LoVo (cell line): Measurements from ENCODE around the gene TULP3.
A peak's percentile ranks its signal among the peaks of the same experiment; 100 is the strongest.

Experiments
- DNase-seq: peaks from one replicate; pipeline ENCODE4 v3.0.0-alpha.2; 2016; ENCODE audit warnings: low spot score

The TULP3 gene

GRCh38 chr12:2877047-2877952 lies 13.4 kb upstream of the TULP3 start, which contains the start of the genes FOXM1 and RHNO1:
TSS of gene FOXM1 (minus strand) at chr12:2877174. CDS start at chr12:2874478, 2,696 bp downstream.
TSS of gene RHNO1 (plus strand) at chr12:2877223. CDS start at chr12:2885367, 8,144 bp downstream.
- DNase-seq = peak; percentile 93

DNA sequence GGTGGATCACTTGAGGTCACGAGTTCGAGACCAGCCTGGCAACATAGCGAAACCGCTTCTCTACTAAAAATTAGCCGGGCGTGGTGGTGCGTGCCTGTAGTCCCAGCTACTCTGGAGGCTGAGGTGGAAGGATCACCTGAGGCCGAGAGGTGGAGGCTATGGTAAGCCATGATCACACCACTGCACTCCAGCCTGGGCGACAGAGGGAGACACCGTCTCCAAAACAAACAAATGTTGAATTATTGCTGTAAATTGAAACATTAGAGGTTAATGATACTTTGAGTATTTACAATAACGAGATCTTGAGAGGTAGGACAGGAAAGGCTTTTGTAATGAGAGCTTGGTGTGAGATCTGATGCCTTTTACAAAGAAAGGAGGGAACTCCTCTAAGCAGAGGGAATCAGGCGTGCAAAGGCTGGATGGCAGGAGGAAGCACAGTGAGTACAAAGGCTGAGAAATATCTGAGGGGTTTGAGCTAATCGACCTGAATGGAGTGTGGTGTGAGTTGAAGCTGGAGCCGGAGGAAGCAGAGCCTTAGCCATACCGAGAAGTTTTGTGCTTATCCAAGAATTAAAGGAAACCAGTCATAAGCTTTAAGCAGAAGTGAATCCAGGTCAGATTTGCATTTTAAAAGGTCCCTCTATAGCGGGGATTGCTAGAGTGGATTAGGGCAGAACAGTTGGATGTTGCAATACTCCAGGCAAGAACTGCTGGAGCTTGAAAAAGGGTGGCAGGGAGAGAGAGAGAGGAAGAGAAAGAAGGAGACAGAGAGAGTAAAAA lies 12.5 kb upstream of the TULP3 start:
- DNase-seq = no peak

GRCh38 chr12:2879853-2880252 lies 10.8 kb upstream of the TULP3 start:
- DNase-seq = no peak

DNA sequence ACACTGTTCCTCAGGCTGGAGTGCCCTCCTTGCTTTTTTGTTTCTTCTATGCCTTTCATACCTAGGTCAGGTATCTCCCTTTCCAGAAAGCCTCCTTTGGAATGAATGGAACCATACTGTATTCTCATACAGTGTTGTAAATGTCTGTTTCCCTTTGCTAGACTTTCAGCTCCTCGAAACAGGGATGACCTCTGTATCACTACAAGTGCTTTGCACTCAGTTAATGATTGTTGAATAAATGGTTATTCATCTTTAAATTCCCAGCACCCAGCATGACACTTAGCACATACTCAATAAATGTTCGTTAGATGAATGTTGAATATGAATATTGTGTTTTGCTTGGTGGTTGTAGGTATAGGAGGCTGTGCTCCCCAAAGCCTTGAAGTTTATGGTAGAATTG lies 5.9 kb upstream of the TULP3 start:
- DNase-seq = no peak

DNA sequence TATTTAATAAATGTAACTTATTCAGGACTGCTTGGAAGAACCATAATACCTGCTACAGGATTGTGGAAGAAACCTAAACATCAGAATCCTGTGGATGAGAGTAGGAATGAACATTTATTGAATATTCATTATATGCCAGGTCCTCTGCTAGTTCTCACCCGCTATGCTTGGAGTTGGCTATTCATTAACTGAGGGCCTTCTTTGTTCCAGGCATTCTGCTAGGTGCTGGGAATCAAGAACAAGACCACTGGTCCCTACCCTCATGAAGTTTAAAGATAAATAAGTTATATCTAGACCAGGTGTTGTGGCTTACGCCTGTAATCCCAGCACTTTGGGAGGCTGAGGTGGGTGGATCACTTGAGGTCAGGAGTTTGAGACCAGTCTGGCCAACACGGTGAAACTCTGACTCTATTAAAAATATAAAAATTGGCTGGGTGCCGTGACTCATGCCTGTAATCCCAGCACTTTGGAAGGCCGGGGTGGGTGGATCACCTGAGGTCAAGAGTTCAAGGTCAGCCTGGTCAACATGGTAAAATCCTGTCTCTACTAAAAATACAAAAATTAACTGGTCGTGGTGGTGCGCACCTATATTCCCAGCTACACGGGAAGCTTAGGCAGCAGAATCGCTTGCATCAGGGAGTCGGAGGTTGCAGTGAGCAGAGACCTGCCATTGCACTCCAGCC lies 3.8 kb upstream of the TULP3 start:
- DNase-seq = no peak

DNA sequence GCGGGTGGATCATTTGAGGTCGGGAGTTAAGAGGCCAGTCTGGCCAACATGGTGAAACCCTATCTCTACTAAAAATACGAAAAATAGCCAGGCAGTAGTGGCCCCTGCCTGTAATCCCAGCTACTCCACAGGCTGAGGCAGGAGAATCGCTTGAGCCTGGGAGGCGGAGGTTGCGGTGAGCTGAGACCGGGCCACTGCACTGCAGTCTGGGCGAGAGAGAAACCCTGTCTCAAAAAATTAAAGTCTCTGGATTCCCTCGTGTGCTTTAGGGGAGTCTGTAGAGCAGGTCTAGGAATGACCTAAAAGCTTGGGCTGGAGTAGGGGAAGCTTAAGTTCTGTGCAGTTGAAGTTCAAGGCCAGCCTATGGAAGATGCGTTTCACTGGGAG lies 697 bp upstream of the TULP3 start:
- no peak for DNase-seq

DNA sequence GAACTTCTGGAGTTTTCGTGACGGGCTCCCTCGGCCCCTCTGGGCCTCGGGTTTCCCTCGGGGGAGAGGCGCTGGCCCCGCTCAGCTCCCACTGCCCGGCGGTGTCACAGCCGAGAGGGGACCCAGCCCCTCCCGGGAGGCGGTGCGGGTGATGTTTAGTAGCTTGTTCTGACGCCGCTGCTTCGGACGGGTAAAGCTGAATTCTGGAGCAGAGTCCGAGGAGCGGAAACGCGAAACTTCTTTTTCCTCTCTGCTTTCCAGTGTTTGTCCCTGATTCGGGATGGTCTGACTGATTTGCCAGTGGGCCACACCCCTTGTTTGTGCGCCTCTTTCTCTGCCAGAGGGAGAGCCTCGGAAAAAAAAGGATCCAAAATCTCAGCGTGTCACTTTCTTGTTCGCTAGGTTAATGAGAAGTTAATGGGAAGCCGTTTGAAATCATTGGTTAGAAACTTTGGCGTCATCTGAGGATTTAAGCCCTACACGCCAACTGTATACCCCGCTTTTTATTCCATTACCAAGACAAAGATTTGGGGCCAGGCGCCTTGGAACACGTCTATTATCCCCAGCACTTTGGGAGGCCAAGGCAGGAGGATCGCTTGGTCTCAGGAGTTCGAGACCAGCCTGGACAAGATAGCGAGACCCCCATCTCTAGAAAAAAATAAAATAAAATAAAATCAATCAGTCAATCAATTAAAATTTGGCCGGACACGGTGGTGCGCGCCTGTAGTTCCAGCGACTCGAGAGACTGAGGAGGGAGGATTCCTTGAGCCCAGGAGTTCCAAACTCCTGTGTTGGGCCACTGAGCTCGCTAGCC lies 756 bp downstream of the TULP3 start:
- peak; percentile 55 for DNase-seq

- no peak for DNase-seq
These were observed 1.6 kb downstream of the TULP3 start for GRCh38 chr12:2892246-2892645.

GRCh38 chr12:2893007-2893406 lies 2.3 kb downstream of the TULP3 start:
- DNase-seq = peak; percentile 76

DNA sequence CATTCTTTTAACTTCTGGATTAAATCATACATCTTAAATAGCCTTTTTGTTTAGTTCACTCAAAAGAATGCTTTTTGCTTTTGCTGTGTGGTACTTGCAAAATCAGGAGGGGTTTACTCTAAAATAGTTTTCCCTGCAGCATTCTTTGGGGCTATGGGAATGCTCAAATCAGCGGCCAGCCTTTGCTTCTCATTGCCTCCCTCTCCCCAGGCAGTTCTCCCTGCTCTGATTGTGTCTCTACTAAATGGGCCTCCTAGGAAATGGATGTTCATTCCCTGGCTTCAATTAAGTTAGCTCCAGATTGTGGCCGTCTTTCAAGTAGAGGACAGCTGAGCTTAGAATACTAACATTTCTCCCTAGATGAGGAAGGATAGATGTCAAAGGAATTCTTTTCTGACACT lies 4.4 kb downstream of the TULP3 start:
- no peak for DNase-seq

DNA sequence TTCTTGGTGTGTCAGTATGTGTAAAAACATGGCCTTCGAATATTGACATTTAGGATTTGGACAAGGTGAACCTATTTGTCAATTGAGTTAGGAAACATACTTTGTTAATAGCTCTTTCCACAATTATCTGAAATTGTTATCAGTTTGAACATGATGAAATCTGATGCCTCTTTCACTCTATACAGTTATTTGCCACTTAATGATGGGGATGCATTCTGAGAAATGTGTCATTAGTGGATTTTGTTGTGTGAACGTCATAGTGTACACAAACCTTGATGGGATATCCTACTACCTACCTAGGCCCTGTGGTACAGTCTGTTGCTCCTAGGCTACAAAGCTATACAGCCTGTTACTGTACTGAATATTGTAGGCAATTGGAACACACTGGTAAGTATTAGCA lies 4.8 kb downstream of the TULP3 start:
- no peak for DNase-seq

GRCh38 chr12:2897418-2897817 lies 6.7 kb downstream of the TULP3 start:
- no peak for DNase-seq

DNA sequence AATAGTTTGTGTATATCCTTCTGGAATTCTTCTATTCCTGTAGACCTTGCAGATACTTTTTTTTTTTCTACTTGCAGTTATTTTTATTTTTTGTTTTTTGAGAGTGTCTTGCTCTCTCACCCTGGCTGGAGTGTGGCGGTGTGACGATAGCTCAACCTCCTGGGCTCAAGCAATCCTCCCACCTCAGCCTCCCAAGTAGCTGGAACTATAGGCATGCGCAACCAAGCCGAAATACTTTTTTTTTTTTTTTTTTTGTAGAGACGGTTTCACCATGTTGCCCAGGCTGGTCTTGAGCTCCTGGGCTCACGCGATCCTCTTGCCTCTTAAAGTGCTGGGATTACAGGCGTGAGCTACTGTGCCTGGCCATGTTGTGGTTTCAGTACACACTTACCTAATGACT lies 10.0 kb downstream of the TULP3 start:
- no peak for DNase-seq

- no peak for DNase-seq
These were observed 11.7 kb downstream of the TULP3 start for GRCh38 chr12:2902272-2902880.

GRCh38 chr12:2904260-2904659 lies 13.6 kb downstream of the TULP3 start:
- no peak for DNase-seq

DNA sequence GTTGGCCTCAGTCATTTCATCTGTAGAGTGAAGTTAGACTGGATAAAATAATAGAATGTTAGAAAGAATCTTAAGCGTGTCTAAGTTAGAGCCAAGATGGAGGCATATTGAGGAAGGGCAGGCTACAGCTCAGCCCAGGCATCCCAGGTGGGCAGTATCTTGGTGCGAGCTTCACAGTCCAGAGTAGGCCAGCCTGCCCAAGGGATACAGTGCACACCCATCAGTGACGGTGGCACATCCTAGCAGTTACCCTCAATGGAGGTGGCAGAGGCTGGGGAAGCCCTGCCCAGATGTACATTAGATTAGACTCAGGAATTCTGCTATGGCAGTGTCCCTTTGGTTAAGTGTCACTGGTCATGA lies 21.5 kb downstream of the TULP3 start:
- DNase-seq = no peak

DNA sequence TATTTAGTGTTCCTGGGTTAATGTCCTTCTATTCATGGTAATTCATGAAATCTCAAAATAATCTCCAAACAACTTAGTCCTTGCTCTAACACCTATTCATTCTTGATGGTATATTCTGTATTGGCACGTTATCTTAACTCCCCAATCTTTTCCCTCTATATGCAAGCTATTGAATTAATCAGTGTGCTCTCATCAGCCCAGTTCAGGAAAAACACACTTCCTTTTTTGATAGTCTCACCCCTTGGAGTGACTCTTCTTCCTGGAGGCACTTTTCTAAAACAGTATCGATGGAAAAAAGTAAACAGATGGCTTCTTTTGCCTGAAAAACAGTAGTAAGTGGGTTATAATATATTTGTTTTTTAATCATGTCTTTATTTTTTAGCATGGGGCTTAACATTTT lies 28.6 kb downstream of the TULP3 start:
- no peak for DNase-seq

DNA sequence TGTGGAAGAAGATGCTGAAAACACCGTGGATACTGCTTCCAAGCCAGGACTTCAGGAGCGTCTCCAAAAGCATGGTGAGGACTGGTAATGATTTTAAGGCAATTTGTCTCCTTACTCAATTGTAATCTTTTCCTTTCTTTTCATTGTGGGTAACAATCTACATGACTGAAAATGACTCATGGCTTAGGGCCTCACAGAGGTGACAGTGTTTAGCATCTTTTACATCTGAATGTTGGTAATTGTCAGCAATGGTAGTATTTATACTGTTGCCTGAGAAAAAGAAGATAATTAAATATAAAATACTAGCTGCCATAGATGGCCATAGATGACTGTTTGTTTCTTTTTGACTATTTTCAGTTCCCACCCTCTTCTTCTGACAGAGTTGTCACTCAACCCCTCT lies 31.6 kb downstream of the TULP3 start:
- no peak for DNase-seq

- DNase-seq = no peak
These were observed 32.4 kb downstream of the TULP3 start for GRCh38 chr12:2923057-2923456.

- no peak for DNase-seq
These were observed 33.3 kb downstream of the TULP3 start for GRCh38 chr12:2924019-2924418.

- DNase-seq = no peak
These were observed 34.8 kb downstream of the TULP3 start for GRCh38 chr12:2925322-2925995.
